ENCODE measurements around the gene PHC3.

The PHC3 gene

DNA sequence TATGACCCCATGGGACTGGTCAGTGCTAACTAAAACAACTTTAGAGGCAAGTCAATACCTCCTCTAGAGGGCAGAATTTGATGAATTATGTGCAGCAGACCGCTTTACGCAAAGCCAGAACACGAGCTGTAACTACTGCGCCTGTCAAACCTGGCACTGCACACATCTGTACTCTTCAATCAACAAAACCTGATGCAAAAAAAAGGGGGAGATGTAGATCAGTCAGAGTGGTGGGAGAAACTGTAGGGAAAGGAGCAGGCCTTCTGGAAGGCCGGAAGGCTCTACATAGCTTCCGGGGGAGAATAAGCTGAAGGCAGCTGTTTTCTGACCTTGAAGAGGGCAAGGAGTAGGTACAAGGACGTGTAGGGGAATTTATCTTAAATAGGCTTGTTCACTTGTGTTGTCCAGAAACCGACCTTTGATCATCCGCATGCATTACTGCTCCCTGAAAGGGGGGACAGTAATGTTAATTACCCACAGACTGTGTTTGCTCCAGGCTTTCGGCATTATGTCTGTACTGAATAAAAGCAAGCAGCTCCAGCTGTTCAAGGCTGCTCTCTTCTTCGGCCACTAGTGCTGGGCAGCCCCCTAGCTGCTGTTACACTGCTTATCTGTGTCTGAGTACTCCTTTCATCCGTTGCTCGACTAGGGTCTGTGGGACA is 102.8 kb downstream of the PHC3 start:
- DNase-seq (ENCODE audit: low read depth) = no peak

DNA sequence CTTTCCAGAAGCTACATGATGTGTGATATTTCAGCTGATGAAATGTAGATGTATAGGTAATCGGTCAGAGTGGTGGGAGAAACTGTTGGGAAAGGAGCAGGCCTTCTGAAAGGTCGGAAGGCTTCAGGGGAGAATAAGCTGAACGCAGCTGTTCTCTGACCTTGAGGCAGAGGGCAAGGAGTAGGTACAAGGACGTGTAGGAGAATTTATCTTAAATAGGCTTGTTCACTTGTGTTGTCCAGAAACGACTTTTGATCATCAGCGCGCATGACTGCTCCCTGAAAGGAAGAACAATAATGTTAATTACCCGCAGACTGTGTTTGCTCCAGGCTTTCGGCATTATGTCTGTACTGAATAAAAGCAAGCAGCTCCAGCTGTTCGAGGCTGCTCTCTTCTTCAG is 104.2 kb downstream of the PHC3 start:
- no peak for DNase-seq (ENCODE audit: low read depth)

DNA sequence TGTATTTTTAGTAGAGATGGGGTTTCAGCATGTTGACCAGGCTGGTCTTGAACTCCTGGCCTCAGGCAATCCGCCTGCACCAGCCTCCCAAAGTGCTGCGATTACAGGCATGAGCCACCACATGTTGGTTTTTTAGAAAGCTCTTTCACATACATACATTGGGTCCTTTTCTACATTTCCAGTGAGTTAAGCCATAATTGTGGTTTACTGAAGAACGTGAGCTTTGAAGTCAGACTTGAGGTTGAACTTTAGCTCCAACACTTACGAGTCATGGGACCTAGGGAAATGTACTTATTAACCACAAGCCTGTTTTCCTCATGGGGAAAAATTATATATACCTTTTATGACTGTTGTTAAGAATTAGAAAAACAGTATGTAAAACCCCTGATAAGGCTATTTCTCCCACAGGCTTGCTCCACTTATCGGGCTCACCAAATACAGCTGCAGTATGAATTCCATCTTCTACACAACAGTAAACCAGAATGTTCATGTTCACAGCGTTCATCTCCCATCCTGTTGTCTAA is 104.8 kb downstream of the PHC3 start:
- no peak for DNase-seq (ENCODE audit: low read depth)

DNA sequence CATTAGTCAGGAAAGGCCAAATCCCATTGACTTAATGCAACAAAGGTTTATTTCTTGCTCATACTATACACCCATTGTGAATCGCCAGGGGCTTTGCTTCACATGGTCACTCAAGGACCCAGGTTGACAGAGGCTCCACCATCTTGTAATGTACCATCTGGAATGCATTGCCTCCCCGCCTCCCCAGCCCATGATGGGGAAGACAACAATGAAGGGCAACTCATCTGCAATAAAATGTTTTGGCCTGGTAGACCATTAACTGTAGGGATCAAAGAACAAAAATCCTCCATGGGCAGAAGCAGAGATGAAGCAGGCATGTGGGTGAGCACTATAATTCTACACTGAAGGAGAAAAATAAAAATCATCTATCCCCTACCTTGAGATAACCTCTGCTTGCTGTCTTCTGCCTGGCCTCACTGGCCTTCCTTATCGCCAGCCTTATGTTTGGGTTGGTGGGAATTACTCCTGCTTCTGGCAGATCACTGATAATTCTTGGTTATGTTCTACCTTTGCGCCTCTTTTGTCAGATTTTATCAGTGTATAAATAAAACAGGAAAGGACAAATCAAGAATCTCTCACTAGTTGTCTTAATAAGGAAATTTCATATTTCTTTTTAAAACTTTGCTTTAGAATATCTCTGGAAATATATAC is 106.0 kb downstream of the PHC3 start:
- no peak for DNase-seq (ENCODE audit: low read depth)

DNA sequence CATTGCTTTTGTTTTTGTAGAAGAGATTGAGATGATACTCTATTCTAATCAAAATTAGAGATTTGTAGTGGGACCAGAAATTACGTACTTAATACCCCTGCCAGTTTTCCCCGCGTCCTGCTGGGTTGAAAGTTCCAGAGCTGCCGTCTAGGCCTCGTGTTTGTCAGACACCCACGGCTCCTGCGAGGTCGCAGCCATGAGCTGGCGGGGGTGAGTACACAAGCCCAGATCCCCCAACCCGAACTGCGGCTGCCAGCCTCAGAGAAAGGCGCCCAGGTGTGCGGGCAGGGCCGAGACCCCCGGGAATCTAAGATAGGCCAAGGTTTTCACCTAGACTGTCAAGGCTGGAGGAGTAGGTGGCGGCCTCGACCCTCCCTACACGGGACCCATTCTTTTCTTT is 117.4 kb downstream of the PHC3 start:
- DNase-seq (ENCODE audit: low read depth) = no peak

DNA sequence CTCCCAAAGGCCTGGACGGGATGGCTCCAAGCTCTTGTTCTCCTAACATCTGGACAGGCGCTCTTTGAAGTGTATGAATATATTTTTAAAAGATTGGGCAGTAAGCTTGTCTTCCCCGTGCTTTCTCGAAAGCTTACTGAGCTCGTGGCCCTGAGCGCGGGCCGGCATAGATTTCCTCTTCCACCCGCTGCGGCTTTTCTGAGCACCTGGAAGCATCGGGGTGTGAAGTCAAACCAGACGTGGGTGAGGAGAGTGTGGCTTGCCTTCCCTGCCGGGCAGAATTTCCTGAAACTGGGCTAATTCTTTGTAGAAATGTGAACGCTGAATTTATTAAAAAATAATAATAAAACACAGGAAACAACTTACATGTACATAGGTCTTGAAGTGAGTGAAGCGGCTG is 117.8 kb downstream of the PHC3 start:
- DNase-seq (ENCODE audit: low read depth) = no peak

DNA sequence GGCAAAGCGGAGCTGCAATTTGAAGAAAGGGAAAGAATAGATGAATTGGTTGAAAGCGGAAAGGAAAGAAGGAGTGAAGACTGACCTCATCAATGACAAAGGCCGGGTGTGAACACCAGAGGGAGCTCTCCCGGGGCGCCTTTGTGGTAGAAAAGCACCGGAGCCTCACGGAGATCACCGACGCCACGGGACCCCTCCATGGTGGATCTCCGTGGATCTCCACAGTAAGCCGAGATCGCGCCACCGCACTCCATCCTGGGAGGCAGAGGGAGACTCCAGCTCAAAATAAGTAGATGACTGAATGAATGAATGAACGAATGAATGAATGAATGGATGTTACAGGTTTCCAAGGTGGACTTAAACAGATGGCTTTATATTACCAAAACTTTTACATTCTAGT is 118.8 kb downstream of the PHC3 start:
- no peak for DNase-seq (ENCODE audit: low read depth)

GRCh38 chr3:170062068-170062467 is 119.5 kb downstream of the PHC3 start:
- DNase-seq (ENCODE audit: low read depth) = no peak

GRCh38 chr3:170059447-170059846 is 122.1 kb downstream of the PHC3 start:
- DNase-seq (ENCODE audit: low read depth) = no peak

- no peak for DNase-seq (ENCODE audit: low read depth)
Measured at GRCh38 chr3:170058127-170058526, 123.4 kb downstream of the PHC3 start.

- DNase-seq (ENCODE audit: low read depth) = no peak
Measured at GRCh38 chr3:170057550-170057949, 124.0 kb downstream of the PHC3 start.

DNA sequence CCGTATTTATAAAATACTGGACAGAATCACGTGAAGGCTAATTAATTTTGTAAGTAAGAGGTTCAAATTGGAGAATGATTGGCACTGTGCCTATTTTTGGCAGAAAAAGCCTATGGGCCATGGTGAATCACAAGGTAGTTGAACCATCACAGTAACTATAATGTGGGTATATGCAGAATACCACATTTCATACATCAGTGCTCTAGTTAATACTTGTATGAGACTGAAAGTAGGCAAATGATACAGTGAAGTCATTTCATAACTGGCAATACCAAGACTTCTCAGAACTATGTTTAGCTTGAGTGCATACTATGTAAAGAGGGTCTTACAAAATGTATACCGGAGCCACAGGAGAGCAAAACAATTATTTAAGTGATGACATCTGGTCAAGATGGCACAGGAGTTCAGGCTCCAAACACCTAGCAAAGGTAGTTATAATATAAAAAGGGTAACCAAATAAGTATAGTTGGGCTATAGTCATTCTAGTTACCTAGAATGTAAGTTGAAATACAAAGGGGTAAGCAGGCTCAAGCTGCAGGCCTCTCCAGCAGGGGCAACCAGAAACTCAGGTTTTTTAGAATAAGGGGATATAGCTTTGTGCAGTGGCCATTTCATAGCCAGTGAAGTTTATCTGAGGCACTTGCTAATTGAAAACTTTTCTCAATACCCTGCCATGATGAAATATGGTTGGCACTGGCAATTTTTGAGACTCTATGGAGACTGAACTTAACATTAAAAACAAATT is 124.7 kb downstream of the PHC3 start:
- no peak for DNase-seq (ENCODE audit: low read depth)

- DNase-seq (ENCODE audit: low read depth) = no peak
Measured at GRCh38 chr3:170055209-170055608, 126.3 kb downstream of the PHC3 start.

DNA sequence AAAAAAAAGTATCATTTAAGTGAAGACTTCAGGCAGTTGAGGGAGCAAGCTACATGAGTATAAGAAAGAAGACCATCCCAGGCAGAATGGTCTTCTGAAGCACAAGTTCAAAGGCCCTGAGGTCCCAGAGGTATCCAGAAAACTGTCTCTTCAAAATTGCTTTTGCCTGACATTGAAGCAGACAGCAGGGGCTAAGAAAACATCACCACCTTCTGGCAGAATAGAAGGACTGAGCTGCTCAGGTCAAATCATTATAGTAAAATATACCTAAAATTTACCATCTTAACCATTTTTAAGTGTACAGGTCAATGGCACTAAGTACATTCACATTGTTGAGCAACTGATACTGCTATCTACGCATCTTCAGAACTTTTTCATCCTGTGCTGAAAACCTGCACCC is 127.3 kb downstream of the PHC3 start:
- no peak for DNase-seq (ENCODE audit: low read depth)

DNA sequence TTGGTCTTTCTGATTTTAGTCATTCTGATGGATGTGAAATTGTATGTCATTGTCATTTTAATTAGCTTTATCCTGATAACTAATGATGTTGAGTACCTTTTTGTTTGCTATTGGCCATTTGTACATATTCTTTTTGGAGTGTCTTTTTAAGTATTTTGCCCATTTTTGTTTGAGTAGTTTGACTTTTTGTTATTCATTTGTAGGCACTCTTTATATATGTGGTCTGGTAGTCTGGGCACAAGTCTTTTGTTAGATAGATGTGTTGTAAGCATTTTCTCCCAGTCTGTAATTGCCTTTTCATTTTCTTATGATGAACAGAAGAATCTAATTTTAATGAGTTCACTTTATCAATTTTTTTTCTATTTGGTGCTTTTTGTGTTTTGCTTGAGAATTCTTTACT is 129.1 kb downstream of the PHC3 start:
- DNase-seq (ENCODE audit: low read depth) = no peak

- DNase-seq (ENCODE audit: low read depth) = no peak
Measured at GRCh38 chr3:170050753-170051152, 130.8 kb downstream of the PHC3 start.

DNA sequence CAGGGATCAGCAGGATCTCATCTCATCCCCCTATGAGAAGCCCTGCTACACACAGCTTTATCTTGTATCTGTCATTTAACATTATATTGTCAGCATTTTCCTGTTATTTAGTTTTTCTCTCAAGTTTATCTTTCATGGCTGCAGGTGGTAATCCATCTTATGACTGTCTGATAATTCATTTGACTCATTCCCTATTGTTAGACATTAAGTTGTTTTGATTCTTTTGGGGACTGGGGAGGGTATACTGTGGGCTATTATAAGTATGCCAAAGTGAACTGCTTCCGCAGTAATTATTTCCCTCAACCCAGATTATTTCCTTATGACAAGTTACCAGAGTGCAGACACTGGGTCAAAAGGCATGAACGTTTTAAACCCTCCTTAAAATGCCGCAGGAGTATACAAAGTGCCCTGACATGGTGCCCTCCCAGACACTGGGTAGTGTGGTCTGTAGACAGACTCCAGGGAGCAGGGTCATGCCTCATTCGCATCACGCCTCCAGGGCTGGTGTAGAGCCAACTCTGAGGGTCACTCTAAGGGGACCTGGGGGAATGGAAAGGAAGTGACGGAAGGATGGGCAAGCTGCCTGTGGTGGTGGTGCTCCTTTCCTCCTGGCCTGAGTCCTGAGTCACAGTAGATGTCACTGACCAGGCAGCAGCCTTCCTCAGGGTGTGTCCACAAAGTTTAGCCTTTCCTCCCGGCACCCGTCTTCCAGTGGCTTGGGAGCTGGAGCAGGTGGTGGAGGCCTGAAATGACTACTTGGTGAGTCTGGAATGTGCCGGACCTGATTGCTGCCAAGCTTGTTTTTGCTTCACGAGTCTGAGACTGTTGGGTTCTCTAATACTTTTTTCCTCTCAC is 132.2 kb downstream of the PHC3 start:
- peak; percentile 62 for DNase-seq (ENCODE audit: low read depth)

GRCh38 chr3:170047133-170047404 is 134.5 kb downstream of the PHC3 start:
- DNase-seq (ENCODE audit: low read depth) = no peak

GRCh38 chr3:170046269-170047132 is 135.0 kb downstream of the PHC3 start:
- DNase-seq (ENCODE audit: low read depth) = no peak

- no peak for DNase-seq (ENCODE audit: low read depth)
Measured at GRCh38 chr3:170044795-170045244, 136.7 kb downstream of the PHC3 start.

DNA sequence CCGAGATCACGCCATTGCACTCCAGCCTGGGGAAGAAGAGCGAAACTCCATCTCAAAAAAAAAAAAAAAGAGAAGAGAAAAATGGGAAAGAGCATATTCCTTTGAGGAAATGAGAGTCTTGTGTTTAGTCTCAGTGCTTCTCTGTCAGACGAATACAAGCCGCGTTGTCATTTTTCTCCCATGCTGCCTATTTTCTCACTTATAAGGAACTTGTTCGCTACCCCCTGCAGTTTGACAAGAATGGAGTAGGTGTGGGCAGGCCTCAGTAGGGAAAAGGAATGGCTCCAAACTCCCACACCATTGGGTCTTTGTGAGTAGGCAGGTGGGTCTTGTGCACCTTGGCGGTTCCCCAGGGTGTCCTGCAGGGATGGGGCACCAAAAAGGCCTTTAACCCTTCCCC is 137.3 kb downstream of the PHC3 start:
- no peak for DNase-seq (ENCODE audit: low read depth)
